WTC11 (cell line): ENCODE measurements around the gene ADARB2.

Experiments used
- ATF1 ChIP-seq: sonication (generic); formaldehyde crosslinking; IDR thresholded peaks from 2 replicates; pipeline ENCODE4 v1.8.1; 2023; ENCODE audit warnings: mild to moderate bottlenecking, moderate library complexity, missing genetic modification reagents
- GABPB1 ChIP-seq: sonication (generic); formaldehyde crosslinking; IDR thresholded peaks from 2 replicates; pipeline ENCODE4 v1.8.1; 2023; ENCODE audit warnings: mild to moderate bottlenecking, missing genetic modification reagents
- SOX15 ChIP-seq: fragments of 250-450 bp; sonication (Bioruptor Pico); IDR thresholded peaks from 2 replicates; pipeline ENCODE4 v1.9.0; 2021; ENCODE audit warnings: mild to moderate bottlenecking
- ZBTB21 ChIP-seq: sonication (generic); formaldehyde crosslinking; IDR thresholded peaks from 2 replicates; pipeline ENCODE4 v1.8.1; 2023; ENCODE audit warnings: mild to moderate bottlenecking, missing genetic modification reagents, borderline replicate concordance
- ZNF138 ChIP-seq: sonication (generic); formaldehyde crosslinking; conservative IDR thresholded peaks from 2 replicates; pipeline ENCODE4 v1.8.1; 2022; ENCODE audit warnings: mild to moderate bottlenecking, moderate library complexity, missing genetic modification reagents
- ZNF232 ChIP-seq: sonication (generic); formaldehyde crosslinking; IDR thresholded peaks from 2 replicates; pipeline ENCODE4 v1.8.0; 2022; ENCODE audit warnings: mild to moderate bottlenecking, missing genetic modification reagents
- TF ChIP-seq, protein P1 (sequence below): sonication (generic); formaldehyde crosslinking; IDR thresholded peaks from 2 replicates; pipeline ENCODE4 v1.8.0; 2022; ENCODE audit warnings: mild to moderate bottlenecking, missing genetic modification reagents
- TF ChIP-seq, protein P2 (sequence below): fragments of 200-600 bp; IDR thresholded peaks from 2 replicates; pipeline ENCODE4 v1.8.0; 2022; ENCODE audit warnings: antibody characterized with exemption
- TF ChIP-seq, protein P3 (sequence below): sonication (generic); formaldehyde crosslinking; conservative IDR thresholded peaks from 2 replicates; pipeline ENCODE4 v1.8.1; 2022; ENCODE audit warnings: mild to moderate bottlenecking, missing genetic modification reagents
- TF ChIP-seq, protein P4 (sequence below): sonication (generic); formaldehyde crosslinking; IDR thresholded peaks from 2 replicates; pipeline ENCODE4 v1.8.0; 2022; ENCODE audit warnings: mild to moderate bottlenecking, missing genetic modification reagents

DNA sequence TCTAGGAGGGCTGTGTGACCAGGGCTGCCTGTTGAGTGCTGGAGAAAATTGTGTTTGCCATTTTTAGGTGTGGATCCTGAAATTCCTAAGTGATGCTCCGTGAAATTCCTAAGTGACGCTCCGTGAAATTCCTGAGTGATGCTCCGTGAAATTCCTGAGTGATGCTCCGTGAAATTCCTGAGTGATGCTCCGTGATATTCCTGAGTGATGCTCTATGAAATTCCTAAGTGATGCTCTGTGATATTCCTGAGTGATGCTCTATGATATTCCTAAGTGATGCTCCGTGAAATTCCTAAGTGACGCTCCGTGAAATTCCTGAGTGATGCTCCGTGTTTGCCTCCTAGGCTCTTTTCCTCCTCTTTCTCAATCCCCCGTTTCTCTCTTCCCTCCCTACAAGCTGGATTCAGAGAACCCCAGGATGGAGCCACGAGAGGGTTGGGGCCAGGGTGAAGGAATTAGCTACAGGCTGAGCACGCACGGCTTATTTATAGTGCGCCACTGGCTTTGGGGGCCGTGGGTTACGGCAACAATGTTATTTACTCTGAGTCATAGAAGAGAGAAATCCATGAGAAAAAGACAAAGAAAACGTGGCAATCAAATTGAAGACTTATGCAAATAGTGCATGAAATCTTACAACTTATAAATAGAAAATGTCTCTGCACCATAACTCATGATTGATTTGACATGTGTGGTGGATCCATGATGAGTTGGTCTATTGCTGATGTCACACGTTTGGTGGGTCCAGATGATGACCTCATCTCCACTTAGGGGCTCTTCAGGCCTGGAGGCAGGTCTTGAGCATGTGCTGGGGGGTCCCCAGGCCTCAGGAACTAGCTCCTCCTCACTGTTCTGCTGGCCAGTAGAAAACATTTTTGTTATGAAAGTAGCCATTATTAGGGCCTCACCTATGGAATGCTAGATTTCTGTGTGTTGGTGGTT lies 456.6 kb downstream of the ADARB2 start:
- TF ChIP-seq ZNF138 (CRISPR knock-in tag), result no peak
- TF ChIP-seq, protein P1, sequence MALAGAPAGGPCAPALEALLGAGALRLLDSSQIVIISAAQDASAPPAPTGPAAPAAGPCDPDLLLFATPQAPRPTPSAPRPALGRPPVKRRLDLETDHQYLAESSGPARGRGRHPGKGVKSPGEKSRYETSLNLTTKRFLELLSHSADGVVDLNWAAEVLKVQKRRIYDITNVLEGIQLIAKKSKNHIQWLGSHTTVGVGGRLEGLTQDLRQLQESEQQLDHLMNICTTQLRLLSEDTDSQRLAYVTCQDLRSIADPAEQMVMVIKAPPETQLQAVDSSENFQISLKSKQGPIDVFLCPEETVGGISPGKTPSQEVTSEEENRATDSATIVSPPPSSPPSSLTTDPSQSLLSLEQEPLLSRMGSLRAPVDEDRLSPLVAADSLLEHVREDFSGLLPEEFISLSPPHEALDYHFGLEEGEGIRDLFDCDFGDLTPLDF (CRISPR knock-in tag), result no peak
- TF ChIP-seq, protein P2, sequence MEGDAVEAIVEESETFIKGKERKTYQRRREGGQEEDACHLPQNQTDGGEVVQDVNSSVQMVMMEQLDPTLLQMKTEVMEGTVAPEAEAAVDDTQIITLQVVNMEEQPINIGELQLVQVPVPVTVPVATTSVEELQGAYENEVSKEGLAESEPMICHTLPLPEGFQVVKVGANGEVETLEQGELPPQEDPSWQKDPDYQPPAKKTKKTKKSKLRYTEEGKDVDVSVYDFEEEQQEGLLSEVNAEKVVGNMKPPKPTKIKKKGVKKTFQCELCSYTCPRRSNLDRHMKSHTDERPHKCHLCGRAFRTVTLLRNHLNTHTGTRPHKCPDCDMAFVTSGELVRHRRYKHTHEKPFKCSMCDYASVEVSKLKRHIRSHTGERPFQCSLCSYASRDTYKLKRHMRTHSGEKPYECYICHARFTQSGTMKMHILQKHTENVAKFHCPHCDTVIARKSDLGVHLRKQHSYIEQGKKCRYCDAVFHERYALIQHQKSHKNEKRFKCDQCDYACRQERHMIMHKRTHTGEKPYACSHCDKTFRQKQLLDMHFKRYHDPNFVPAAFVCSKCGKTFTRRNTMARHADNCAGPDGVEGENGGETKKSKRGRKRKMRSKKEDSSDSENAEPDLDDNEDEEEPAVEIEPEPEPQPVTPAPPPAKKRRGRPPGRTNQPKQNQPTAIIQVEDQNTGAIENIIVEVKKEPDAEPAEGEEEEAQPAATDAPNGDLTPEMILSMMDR, result no peak
- TF ChIP-seq ZNF232, result no peak
- no peak for TF ChIP-seq SOX15 (CRISPR knock-in tag)
- TF ChIP-seq, protein P3, sequence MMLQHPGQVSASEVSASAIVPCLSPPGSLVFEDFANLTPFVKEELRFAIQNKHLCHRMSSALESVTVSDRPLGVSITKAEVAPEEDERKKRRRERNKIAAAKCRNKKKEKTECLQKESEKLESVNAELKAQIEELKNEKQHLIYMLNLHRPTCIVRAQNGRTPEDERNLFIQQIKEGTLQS (CRISPR knock-in tag), result no peak
- no peak for TF ChIP-seq GABPB1 (CRISPR knock-in tag)
- TF ChIP-seq, protein P4, sequence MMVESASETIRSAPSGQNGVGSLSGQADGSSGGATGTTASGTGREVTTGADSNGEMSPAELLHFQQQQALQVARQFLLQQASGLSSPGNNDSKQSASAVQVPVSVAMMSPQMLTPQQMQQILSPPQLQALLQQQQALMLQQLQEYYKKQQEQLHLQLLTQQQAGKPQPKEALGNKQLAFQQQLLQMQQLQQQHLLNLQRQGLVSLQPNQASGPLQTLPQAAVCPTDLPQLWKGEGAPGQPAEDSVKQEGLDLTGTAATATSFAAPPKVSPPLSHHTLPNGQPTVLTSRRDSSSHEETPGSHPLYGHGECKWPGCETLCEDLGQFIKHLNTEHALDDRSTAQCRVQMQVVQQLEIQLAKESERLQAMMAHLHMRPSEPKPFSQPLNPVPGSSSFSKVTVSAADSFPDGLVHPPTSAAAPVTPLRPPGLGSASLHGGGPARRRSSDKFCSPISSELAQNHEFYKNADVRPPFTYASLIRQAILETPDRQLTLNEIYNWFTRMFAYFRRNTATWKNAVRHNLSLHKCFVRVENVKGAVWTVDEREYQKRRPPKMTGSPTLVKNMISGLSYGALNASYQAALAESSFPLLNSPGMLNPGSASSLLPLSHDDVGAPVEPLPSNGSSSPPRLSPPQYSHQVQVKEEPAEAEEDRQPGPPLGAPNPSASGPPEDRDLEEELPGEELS (CRISPR knock-in tag), result no peak
- TF ChIP-seq ATF1 (CRISPR knock-in tag), result no peak
- no peak for TF ChIP-seq ZBTB21 (CRISPR knock-in tag)
